Keratinocyte (primary cell): ENCODE data around the gene SNX17. TPM values are rescaled to one million over a fixed set of nuclear protein-coding genes. Genes with fewer than 3 reads are reported as not detected.

Source experiments
- DNase-seq: peaks from one replicate; pipeline ENCODE4 v3.0.0-alpha.2; 2011; ENCODE audit warnings: low read depth, missing footprints, low spot score
- FAIRE-seq: peaks from 2 replicates; lab custom pipeline; 2011; peaks lifted over from hg19 to GRCh38; lab: Jason Lieb, UNC
- H2AFZ ChIP-seq: 2 replicates; pipeline ENCODE4 v1.6.0; 2012; ENCODE audit warnings: low read length, control low read depth, inconsistent platforms; ENCODE audit not compliant: control insufficient read depth
- H3K27ac ChIP-seq: 2 replicates; pipeline ENCODE4 v1.5.1; 2011; ENCODE audit warnings: low read length; ENCODE audit not compliant: control insufficient read depth, insufficient read depth
- H3K27me3 ChIP-seq: 3 replicates; pipeline ENCODE4 v1.6.0; 2011; ENCODE audit warnings: low read length; ENCODE audit not compliant: control insufficient read depth, insufficient read depth; ENCODE audit errors: extremely low read depth
- H3K36me3 ChIP-seq, 2 experiments: 2 replicates in 1 of 2; 3 replicates in 1 of 2; pipeline ENCODE4 v1.5.1; 2011; ENCODE audit warnings: low read length in 2 of 2, mild to moderate bottlenecking in 1 of 2; ENCODE audit not compliant: control insufficient read depth in 2 of 2, insufficient read depth in 2 of 2; ENCODE audit errors: extremely low read depth in 1 of 2
- H3K4me1 ChIP-seq: 3 replicates; pipeline ENCODE4 v1.5.1; 2011; ENCODE audit warnings: low read length; ENCODE audit not compliant: control insufficient read depth, insufficient read depth; ENCODE audit errors: extremely low read depth
- H3K4me2 ChIP-seq: 3 replicates; pipeline ENCODE4 v1.6.0; 2011; ENCODE audit warnings: low read depth, low read length; ENCODE audit not compliant: control insufficient read depth, insufficient read depth; ENCODE audit errors: extremely low read depth
- H3K4me3 ChIP-seq, 3 experiments: fragments of 200-600 bp in 1 of 3; sonication (generic) in 1 of 3; 2 replicates in 2 of 3; 3 replicates in 1 of 3; pipeline ENCODE4 v1.5.1; 2011 to 2016; ENCODE audit warnings: low read length in 3 of 3, mild to moderate bottlenecking in 3 of 3, control low read depth in 2 of 3, inconsistent platforms in 1 of 3, low read depth in 1 of 3, mixed read lengths in 1 of 3, mixed run types in 1 of 3, moderate library complexity in 1 of 3; ENCODE audit not compliant: control insufficient read depth in 2 of 3, insufficient read depth in 2 of 3; ENCODE audit errors: extremely low read depth in 1 of 3
- H3K79me2 ChIP-seq: 2 replicates; pipeline ENCODE4 v1.6.0; 2012; ENCODE audit warnings: low read length; ENCODE audit not compliant: control insufficient read depth, insufficient read depth
- H3K9ac ChIP-seq: 3 replicates; pipeline ENCODE4 v1.6.0; 2011; ENCODE audit warnings: low read length; ENCODE audit not compliant: control insufficient read depth, insufficient read depth; ENCODE audit errors: extremely low read depth
- H3K9me1 ChIP-seq: 3 replicates; pipeline ENCODE4 v1.6.0; 2011; ENCODE audit warnings: low read length; ENCODE audit not compliant: control insufficient read depth, insufficient read depth; ENCODE audit errors: extremely low read depth
- H3K9me3 ChIP-seq: 2 replicates; pipeline ENCODE4 v1.5.1; 2012; ENCODE audit warnings: low read depth, low read length; ENCODE audit not compliant: control insufficient read depth
- H4K20me1 ChIP-seq: 3 replicates; pipeline ENCODE4 v1.6.0; 2011; ENCODE audit warnings: low read length; ENCODE audit not compliant: control insufficient read depth, insufficient read depth; ENCODE audit errors: extremely low read depth
- CTCF ChIP-seq, 3 experiments: IDR thresholded peaks in 1 of 3; conservative IDR thresholded peaks in 1 of 3; optimal IDR thresholded peaks in 1 of 3; 2 replicates in 2 of 3; 3 replicates in 1 of 3; pipeline versions ENCODE3 to v1.5.1; 2011; ENCODE audit warnings: low read length in 3 of 3, mild to moderate bottlenecking in 3 of 3, moderate library complexity in 2 of 3, control low read depth in 1 of 3, inconsistent platforms in 1 of 3; ENCODE audit not compliant: insufficient read depth in 2 of 3; ENCODE audit errors: extremely low read depth in 1 of 3
- EZH2 ChIP-seq: IDR thresholded peaks from one replicate; pipeline ENCODE4 v1.6.1; 2012; ENCODE audit warnings: inconsistent platforms, mild to moderate bottlenecking, low read length, moderate library complexity
- dilution Hi-C: fragments of 300-500 bp; cut with MboI; formaldehyde crosslinking; loops from one replicate; pipeline ENCODE4 v1.7.0; 2020; ENCODE audit warnings: low sequenced_read_pairs; ENCODE audit not compliant: extremely low pct_ligation_motif_present
- polyA plus RNA-seq, 5 experiments: library from polyadenylated mRNA; depleted of rRNA in 3 of 5; stranded (reverse) in 3 of 5; stranded (forward) in 1 of 5; unstranded in 1 of 5; fragments of >200 nt; gene quantifications; 1 replicate in 1 of 5; 2 replicates in 3 of 5; 3 replicates in 1 of 5; pipeline versions ENCODE4 v1.2.1 to v1.2.3, GENCODE V29; 2011 to 2012; ENCODE audit warnings: missing spikeins in 2 of 5, low read depth in 1 of 5, low replicate concordance in 1 of 5

Gene SNX17
- polyA plus RNA-seq, 1 donor (not counting 4 experiments of a cell fraction or from before 2014, with no cell fraction given): 83.3 TPM

DNA sequence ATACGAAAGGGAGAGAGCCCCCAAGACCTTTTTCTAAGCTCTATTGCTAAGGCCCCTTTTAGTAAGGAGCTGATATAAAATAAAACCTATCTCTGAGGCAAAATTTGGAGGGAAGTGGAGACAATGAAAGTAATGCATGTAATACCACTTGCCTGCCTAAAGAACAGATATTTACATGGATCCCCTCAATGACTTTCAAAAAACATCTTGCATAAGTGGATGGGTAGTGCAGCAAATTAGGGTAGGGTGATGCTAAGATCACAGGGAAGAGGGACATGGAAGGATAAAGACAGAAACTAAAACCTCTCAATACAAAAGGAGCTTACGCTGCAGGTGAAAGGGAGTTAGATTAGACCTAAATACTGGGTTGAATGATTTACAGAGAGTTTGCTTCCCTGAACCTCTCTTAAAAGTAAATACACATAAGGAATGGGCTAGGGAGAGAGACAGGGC is 9.0 kb downstream of the SNX17 start:
- dilution Hi-C loops: no loop called here
- Histone ChIP-seq H3K4me2 (peak overlapping the region; percentile 88), H4K20me1 (peaks cover 3% of the 10 kb centered on the region), H3K9ac (peak overlapping the region; percentile 91), H3K4me3 (peak overlapping the region; percentile 75 to 94 (median 94)), H3K9me1 (no peaks in the 10 kb centered on the region), H3K4me1 (peaks cover 16% of the 10 kb centered on the region), H3K79me2 (peaks cover 33% of the 10 kb centered on the region), H3K27ac (peak overlapping the region; percentile 86), H3K36me3 (peaks cover 46 to 53% of the 10 kb centered on the region in 2 experiments), H2AFZ (no peak overlapping the region), H3K27me3 (no peaks in the 10 kb centered on the region), H3K9me3 (no peaks in the 10 kb centered on the region)
- no peak for FAIRE-seq
- DNase-seq: no peak
- TF ChIP-seq EZH2 (no peak), CTCF (optimal IDR thresholded peaks at IDR 0.05 in 1 of 3, IDR thresholded peaks at IDR 0.05 in 1 of 3, conservative IDR thresholded peaks at IDR 0.05 in 1 of 3; ENCODE audit: extremely low read depth in 1 of 3, insufficient read depth in 2 of 3, low read length in 3 of 3) (no peak)

- H3K4me2 ChIP-seq: peak overlapping the region; percentile 88
- H3K9ac ChIP-seq: peak overlapping the region; percentile 91
- no peaks in the 10 kb centered on the region for H3K9me3 ChIP-seq
- peak overlapping the region; percentile 10 for H2AFZ ChIP-seq
- no peaks in the 10 kb centered on the region for H3K27me3 ChIP-seq
- dilution Hi-C loops: no loop called here
- no peaks in the 10 kb centered on the region for H3K9me1 ChIP-seq
- peaks cover 46 to 50% of the 10 kb centered on the region in 2 experiments for H3K36me3 ChIP-seq
- DNase-seq (no peak), FAIRE-seq (peak; percentile 23)
- H3K4me1 ChIP-seq: peaks cover 22% of the 10 kb centered on the region
- H3K79me2 ChIP-seq: peaks cover 29% of the 10 kb centered on the region
- H3K4me3 ChIP-seq: peak overlapping the region; percentile 75 to 94 (median 94)
- H3K27ac ChIP-seq: peak overlapping the region; percentile 86
- TF ChIP-seq EZH2 (no peak), CTCF (optimal IDR thresholded peaks at IDR 0.05 in 1 of 3, IDR thresholded peaks at IDR 0.05 in 1 of 3, conservative IDR thresholded peaks at IDR 0.05 in 1 of 3; ENCODE audit: extremely low read depth in 1 of 3, insufficient read depth in 2 of 3, low read length in 3 of 3) (no peak)
- peaks cover 3% of the 10 kb centered on the region for H4K20me1 ChIP-seq
Observed at GRCh38 chr2:27379836-27380625, 9.6 kb downstream of the SNX17 start.
